ENCODE measurements around the gene MTFR2. TPM values are rescaled to one million over a fixed set of nuclear protein-coding genes. Genes with fewer than 3 reads are reported as not detected.

MTFR2 gene
- total RNA-seq (1 to 10 TPM; 1.2 to 1.8 (median 1.3) TPM), total RNA-seq (0.50 to 19.3 (median 1.7) reads per million in 29 experiments)
- 1.7 TPM for total RNA-seq (2013)

DNA sequence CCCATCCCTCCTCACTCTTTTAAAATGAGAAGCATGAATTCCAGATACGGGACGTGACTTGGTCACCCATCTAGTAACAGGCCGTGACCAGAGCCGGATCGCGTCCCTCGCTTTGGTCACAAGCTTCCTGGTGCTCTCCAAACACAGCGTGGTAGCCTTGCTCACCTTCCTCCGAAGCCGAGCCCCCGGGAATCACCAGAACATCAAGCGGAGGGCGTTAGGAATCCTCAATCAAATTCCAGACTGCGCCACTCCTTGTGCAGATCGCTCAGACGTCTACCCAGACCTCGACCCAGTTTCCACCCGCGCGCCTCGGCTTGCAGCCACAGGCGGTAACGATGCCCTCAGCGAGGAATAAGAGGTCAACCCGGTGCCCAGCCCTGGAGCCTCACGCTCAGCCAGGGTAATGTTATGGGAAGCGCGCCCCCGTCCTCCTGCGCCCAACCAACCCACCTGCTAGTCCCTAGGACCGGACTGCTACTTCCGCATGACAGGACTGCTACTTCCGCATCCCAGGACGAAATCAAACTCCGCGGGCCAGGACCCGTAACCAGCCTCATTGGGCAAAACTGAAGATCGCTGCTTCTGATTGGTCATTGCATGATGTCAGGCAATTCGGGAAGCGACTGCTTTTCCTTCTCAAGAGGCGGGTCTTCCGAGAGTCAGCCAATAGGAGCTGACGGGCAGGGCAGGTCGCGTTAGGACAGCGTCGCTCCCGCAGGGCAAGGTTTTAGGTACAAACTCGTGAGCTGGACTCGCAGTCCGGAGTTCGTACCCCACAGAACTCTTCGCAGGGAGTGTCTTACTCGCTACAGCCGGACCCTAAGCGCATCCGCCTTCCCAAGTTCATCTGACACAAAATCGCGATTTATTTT is at the start of gene MTFR2:
TSS of gene MTFR2 (minus strand) at position 501 of the 875 bp plus-strand sequence. CDS start 1,212 bp downstream, outside the sequence.
- Histone ChIP-seq H3K4me1 (ENCODE audit: control insufficient read depth in 1 of 2, extremely low read depth in 1 of 2, insufficient read depth in 2 of 2, low read length in 2 of 2) (peaks cover 10 to 11% of the 10 kb centered on the region in 2 experiments), H3K27ac (ENCODE audit: low read length) (no peak within 1 kb of the TSS), H3K4me3 (ENCODE audit: control insufficient read depth in 1 of 2, extremely low read depth in 1 of 2, low read length in 1 of 2) (peak within 1 kb of the TSS; percentile 64 to 97), H3K36me3 (ENCODE audit: control insufficient read depth in 2 of 2, extremely low read depth in 1 of 2, insufficient read depth in 1 of 2, low read length in 1 of 2) (no peaks in the 10 kb centered on the region), H3K9me3 (no peaks in the 10 kb centered on the region), H3K27me3 (replicated peaks in 1 of 2; ENCODE audit: control insufficient read depth in 2 of 2, extremely low read depth in 1 of 2, insufficient read depth in 2 of 2, low read length in 1 of 2) (no peaks in the 10 kb centered on the region)
- no peaks in the 10 kb centered on the region for H3K27me3 Mint-ChIP-seq
- peak within 1 kb of the TSS; percentile 92 to 97 (median 95) for H3K4me3 Mint-ChIP-seq
- no peaks in the 10 kb centered on the region for H3K9me3 Mint-ChIP-seq
- peak; percentile 88 to 97 (median 95) for ATAC-seq (replicated peaks in 1 of 4)
- ChIA-PET POLR2A (interaction anchor here (0.6 to 9.1 kb wide), 11 partner anchors 10 to 793 kb away, joined by 3 to 99 read pairs (median 4); partner anchors contain the start of gene BCLAF1 (in 2 of the 2)), CTCF (interaction anchor here (0.9 to 2.0 kb wide), 12 partner anchors 10 to 752 kb away, joined by 3 to 10 read pairs (median 5); partner anchors contain the start of genes BCLAF1 (in 1 of the 2) and MAP3K5 (in 1 of the 2))
- WGBS (ENCODE audit: insufficient coverage), result under 1% methylated on average over 48 of the region's 59 CpGs
- H3K36me3 Mint-ChIP-seq, result no peaks in the 10 kb centered on the region
- peak; percentile 79 to 98 (median 92) for DNase-seq
- H3K27ac Mint-ChIP-seq, result peak within 1 kb of the TSS; percentile 34 to 86
- H3K4me1 Mint-ChIP-seq, result peaks cover 39 to 47% (median 40%) of the 10 kb centered on the region in 3 donors

DNA sequence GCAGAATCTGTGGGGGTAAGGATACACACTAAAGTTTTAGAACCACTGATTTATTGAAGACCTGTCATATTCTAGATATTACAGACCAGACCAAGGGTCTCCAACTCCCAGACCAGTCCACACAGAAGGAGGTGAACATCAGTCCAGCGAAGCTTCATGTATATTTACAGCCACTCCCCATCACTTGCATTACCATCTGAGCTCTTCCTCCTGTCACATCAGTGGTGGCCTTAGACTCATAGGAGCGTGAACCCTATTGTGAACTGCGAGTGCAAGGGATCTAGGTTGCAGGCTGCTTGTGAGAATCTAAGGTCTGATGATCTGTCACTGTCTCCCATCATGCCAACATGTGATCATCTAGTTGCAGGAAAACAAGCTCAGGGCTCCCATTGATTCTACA is 44.5 kb upstream of the MTFR2 start:
- 100% methylated on average over 1 of the region's 3 CpGs for WGBS (ENCODE audit: insufficient coverage)
- Mint-ChIP-seq H3K9me3 (no peaks in the 10 kb centered on the region), H3K4me3 (no peak overlapping the region), H3K27me3 (no peaks in the 10 kb centered on the region), H3K36me3 (no peaks in the 10 kb centered on the region), H3K27ac (peak overlapping the region in 1 of 2 donors; percentile 23), H3K4me1 (peaks cover 14 to 28% (median 23%) of the 10 kb centered on the region in 3 donors)
- Histone ChIP-seq H3K4me3 (ENCODE audit: control insufficient read depth in 1 of 2, extremely low read depth in 1 of 2, low read length in 1 of 2) (no peak overlapping the region), H3K36me3 (ENCODE audit: control insufficient read depth in 2 of 2, extremely low read depth in 1 of 2, insufficient read depth in 1 of 2, low read length in 1 of 2) (no peaks in the 10 kb centered on the region), H3K27ac (ENCODE audit: low read length) (no peak overlapping the region), H3K27me3 (replicated peaks in 1 of 2; ENCODE audit: control insufficient read depth in 2 of 2, extremely low read depth in 1 of 2, insufficient read depth in 2 of 2, low read length in 1 of 2) (no peaks in the 10 kb centered on the region), H3K4me1 (ENCODE audit: control insufficient read depth in 1 of 2, extremely low read depth in 1 of 2, insufficient read depth in 2 of 2, low read length in 2 of 2) (peaks cover 10 to 20% of the 10 kb centered on the region in 2 experiments), H3K9me3 (no peaks in the 10 kb centered on the region)
- DNase-seq (no peak), ATAC-seq (replicated peaks in 1 of 4) (no peak)
- POLR2A ChIA-PET, result interaction anchor here in 1 of 2 donors (0.6 kb wide), 1 partner anchor 1111 kb away, joined by 7 read pairs; no protein-coding TSS in a partner anchor
- CTCF ChIA-PET, result no interaction called here

GRCh38 chr6:136290410-136291010 is 40.4 kb upstream of the MTFR2 start:
- Histone ChIP-seq H3K27ac (ENCODE audit: low read length) (peak overlapping the region; percentile 99), H3K36me3 (ENCODE audit: control insufficient read depth in 2 of 2, extremely low read depth in 1 of 2, insufficient read depth in 1 of 2, low read length in 1 of 2) (no peaks in the 10 kb centered on the region), H3K27me3 (replicated peaks in 1 of 2; ENCODE audit: control insufficient read depth in 2 of 2, extremely low read depth in 1 of 2, insufficient read depth in 2 of 2, low read length in 1 of 2) (no peaks in the 10 kb centered on the region), H3K4me1 (ENCODE audit: control insufficient read depth in 1 of 2, extremely low read depth in 1 of 2, insufficient read depth in 2 of 2, low read length in 2 of 2) (peaks cover 27 to 45% of the 10 kb centered on the region in 2 experiments), H3K4me3 (ENCODE audit: control insufficient read depth in 1 of 2, extremely low read depth in 1 of 2, low read length in 1 of 2) (peak overlapping the region; percentile 86 to 94), H3K9me3 (no peaks in the 10 kb centered on the region)
- Mint-ChIP-seq H3K9me3 (no peaks in the 10 kb centered on the region), H3K4me1 (peaks cover 42 to 62% (median 49%) of the 10 kb centered on the region in 3 donors), H3K4me3 (peak overlapping the region; percentile 95 to 100 (median 98)), H3K36me3 (peaks cover 4% of the 10 kb centered on the region), H3K27me3 (no peaks in the 10 kb centered on the region), H3K27ac (peak overlapping the region; percentile 100)
- ChIA-PET CTCF (interaction anchor here in 1 of 2 donors (0.6 to 1.8 kb wide), 11 partner anchors 8 to 502 kb away, joined by 3 to 8 read pairs (median 3); partner anchors contain the start of genes MAP3K5 and MTFR2), POLR2A (interaction anchor here (0.5 to 5.8 kb wide), 22 partner anchors 8 to 1823 kb away, joined by 3 to 99 read pairs (median 4); partner anchors contain the start of genes AHI1 (in 1 of the 2), MAP3K5 (in 1 of the 2), MTFR2 (in 1 of the 2) and MYB (in 1 of the 2))
- ATAC-seq (replicated peaks in 1 of 4) (peak; percentile 60 to 63 (median 60)), DNase-seq (peak; percentile 67 to 95 (median 89))
- WGBS (ENCODE audit: insufficient coverage), result 0% methylated on average over 15 of the region's 22 CpGs

GRCh38 chr6:136289579-136290409 is 39.7 kb upstream of the MTFR2 start, which contains the start of gene BCLAF1:
Gene BCLAF1, minus strand, starts transcription at chr6:136289846. Its CDS starts 9,980 bp downstream, at chr6:136279866.
- ATAC-seq (replicated peaks in 1 of 4) (peak; percentile 77 to 83 (median 82)), DNase-seq (peak; percentile 98 to 100 (median 100))
- Histone ChIP-seq H3K4me3 (ENCODE audit: control insufficient read depth in 1 of 2, extremely low read depth in 1 of 2, low read length in 1 of 2) (peak within 1 kb of the TSS; percentile 86 to 94), H3K36me3 (ENCODE audit: control insufficient read depth in 2 of 2, extremely low read depth in 1 of 2, insufficient read depth in 1 of 2, low read length in 1 of 2) (peaks cover 0 to 4% of the 10 kb centered on the region in 2 donors), H3K27ac (ENCODE audit: low read length) (peak within 1 kb of the TSS; percentile 99), H3K4me1 (ENCODE audit: control insufficient read depth in 1 of 2, extremely low read depth in 1 of 2, insufficient read depth in 2 of 2, low read length in 2 of 2) (peaks cover 34 to 48% of the 10 kb centered on the region in 2 experiments), H3K9me3 (no peaks in the 10 kb centered on the region), H3K27me3 (replicated peaks in 1 of 2; ENCODE audit: control insufficient read depth in 2 of 2, extremely low read depth in 1 of 2, insufficient read depth in 2 of 2, low read length in 1 of 2) (no peaks in the 10 kb centered on the region)
- CTCF ChIA-PET, result interaction anchor here in 1 of 2 donors (0.6 to 1.8 kb wide), 11 partner anchors 8 to 502 kb away, joined by 3 to 8 read pairs (median 3); partner anchors contain the start of genes MAP3K5 and MTFR2
- Mint-ChIP-seq H3K27ac (peak within 1 kb of the TSS; percentile 100), H3K9me3 (no peaks in the 10 kb centered on the region), H3K36me3 (peaks cover 12% of the 10 kb centered on the region), H3K27me3 (no peaks in the 10 kb centered on the region), H3K4me3 (peak within 1 kb of the TSS; percentile 95 to 100 (median 98)), H3K4me1 (peaks cover 49 to 69% (median 57%) of the 10 kb centered on the region in 3 donors)
- under 1% methylated on average over 59 of the region's 60 CpGs for WGBS (ENCODE audit: insufficient coverage)
- POLR2A ChIA-PET, result interaction anchor here (0.5 to 5.8 kb wide), 27 partner anchors 8 to 1824 kb away, joined by 3 to 99 read pairs (median 4); partner anchors contain the start of genes AHI1 (in 1 of the 2), MAP3K5 (in 1 of the 2), MTFR2 (in 1 of the 2) and MYB (in 1 of the 2)

DNA sequence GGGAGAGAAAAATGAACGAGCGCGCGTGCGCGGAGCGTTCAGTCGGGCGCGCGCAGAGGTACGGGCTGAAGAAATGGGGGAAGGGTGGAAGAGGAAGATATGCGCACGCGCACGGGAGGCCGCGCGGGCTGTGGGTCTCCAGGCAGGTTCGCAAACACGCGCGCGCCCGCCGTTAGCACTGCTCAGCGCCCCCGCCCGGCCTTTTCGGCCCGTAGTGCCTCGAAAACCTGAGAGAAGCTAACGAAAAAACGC is 39.1 kb upstream of the MTFR2 start:
- peaks cover 54 to 74% (median 62%) of the 10 kb centered on the region in 3 donors for H3K4me1 Mint-ChIP-seq
- H3K27ac ChIP-seq (ENCODE audit: low read length), result peak overlapping the region; percentile 99
- H3K27me3 ChIP-seq (replicated peaks in 1 of 2; ENCODE audit: control insufficient read depth in 2 of 2, extremely low read depth in 1 of 2, insufficient read depth in 2 of 2, low read length in 1 of 2), result no peaks in the 10 kb centered on the region
- ATAC-seq (replicated peaks in 1 of 4), result peak; percentile 50 to 66 (median 62)
- peaks cover 39 to 50% of the 10 kb centered on the region in 2 experiments for H3K4me1 ChIP-seq (ENCODE audit: control insufficient read depth in 1 of 2, extremely low read depth in 1 of 2, insufficient read depth in 2 of 2, low read length in 2 of 2)
- peak overlapping the region; percentile 95 to 100 (median 98) for H3K4me3 Mint-ChIP-seq
- peak in 34 of 35 experiments; percentile 86 to 97 (median 93) for DNase-seq
- peaks cover 0 to 4% of the 10 kb centered on the region in 2 donors for H3K36me3 ChIP-seq (ENCODE audit: control insufficient read depth in 2 of 2, extremely low read depth in 1 of 2, insufficient read depth in 1 of 2, low read length in 1 of 2)
- H3K9me3 Mint-ChIP-seq, result no peaks in the 10 kb centered on the region
- ChIA-PET CTCF (interaction anchor here in 1 of 2 donors (1.6 to 1.8 kb wide), 2 partner anchors 28 to 39 kb away, joined by 7 to 8 read pairs; partner anchors contain the start of gene MTFR2), POLR2A (interaction anchor here (0.9 to 5.8 kb wide), 12 partner anchors 15 to 1586 kb away, joined by 3 to 99 read pairs (median 8); partner anchors contain the start of genes MTFR2 (in 2 of the 2), AHI1 (in 1 of the 2) and MAP3K5 (in 1 of the 2))
- H3K36me3 Mint-ChIP-seq, result peaks cover 15% of the 10 kb centered on the region
- H3K9me3 ChIP-seq, result no peaks in the 10 kb centered on the region
- no peaks in the 10 kb centered on the region for H3K27me3 Mint-ChIP-seq
- WGBS (ENCODE audit: insufficient coverage), result 0% methylated on average over 28 of the region's 34 CpGs
- H3K4me3 ChIP-seq (ENCODE audit: control insufficient read depth in 1 of 2, extremely low read depth in 1 of 2, low read length in 1 of 2), result peak overlapping the region; percentile 86 to 94
- peak overlapping the region; percentile 100 for H3K27ac Mint-ChIP-seq
